Cerebellar cortex (tissue), 1 donor: ENCODE data around the gene PRKAB1.
A peak's percentile ranks its signal among the peaks of the same experiment; 100 is the strongest.

Source experiments
- DNase-seq: peaks from one replicate; pipeline ENCODE4 v3.0.0-alpha.2; 2015; ENCODE audit warnings: low spot score

Gene PRKAB1

DNA sequence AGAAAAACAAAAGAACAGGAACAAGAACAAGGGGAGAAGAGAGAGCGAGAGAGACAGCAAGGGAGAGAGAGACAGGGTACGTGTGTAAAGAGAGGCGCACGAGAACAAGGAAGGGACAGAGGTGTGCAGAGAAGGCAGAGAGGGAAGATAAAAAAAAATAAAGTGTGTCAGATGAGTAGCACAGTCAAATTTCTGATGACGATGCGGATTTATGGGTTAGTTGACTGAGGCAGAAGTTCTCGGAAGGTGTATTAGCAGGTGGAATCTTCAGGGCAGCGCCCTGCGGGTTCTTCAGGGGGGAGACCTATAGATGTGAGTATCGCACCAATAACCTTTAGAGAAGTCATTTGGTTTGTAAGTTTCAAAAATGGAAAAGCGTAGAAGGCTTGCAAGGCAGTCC is 44.8 kb downstream of the PRKAB1 start:
- no peak for DNase-seq

DNA sequence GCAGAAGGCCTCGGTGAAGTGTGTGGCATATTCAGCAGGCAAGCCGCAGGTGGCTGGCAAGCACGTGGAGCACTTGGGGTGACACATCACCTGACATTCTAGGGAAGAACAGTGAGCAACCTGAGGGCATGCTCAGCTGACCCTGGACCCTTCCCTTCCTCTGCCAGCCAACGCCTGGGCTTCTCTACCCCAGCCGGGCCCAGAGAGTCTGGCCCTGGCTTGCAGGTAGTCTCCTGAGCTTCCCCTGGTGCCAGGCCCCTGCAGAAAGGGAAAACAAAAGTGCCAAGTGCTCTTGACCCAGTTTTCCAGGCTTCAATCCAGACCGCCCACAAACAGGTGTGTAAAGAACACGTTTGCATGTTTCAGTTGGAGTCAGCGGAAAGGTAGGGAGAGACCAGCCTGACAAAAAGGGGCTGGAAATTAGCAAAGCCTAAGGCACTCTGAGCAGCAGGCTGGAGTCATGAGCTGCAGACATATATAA is 45.7 kb downstream of the PRKAB1 start:
- peak; percentile 82 for DNase-seq

DNA sequence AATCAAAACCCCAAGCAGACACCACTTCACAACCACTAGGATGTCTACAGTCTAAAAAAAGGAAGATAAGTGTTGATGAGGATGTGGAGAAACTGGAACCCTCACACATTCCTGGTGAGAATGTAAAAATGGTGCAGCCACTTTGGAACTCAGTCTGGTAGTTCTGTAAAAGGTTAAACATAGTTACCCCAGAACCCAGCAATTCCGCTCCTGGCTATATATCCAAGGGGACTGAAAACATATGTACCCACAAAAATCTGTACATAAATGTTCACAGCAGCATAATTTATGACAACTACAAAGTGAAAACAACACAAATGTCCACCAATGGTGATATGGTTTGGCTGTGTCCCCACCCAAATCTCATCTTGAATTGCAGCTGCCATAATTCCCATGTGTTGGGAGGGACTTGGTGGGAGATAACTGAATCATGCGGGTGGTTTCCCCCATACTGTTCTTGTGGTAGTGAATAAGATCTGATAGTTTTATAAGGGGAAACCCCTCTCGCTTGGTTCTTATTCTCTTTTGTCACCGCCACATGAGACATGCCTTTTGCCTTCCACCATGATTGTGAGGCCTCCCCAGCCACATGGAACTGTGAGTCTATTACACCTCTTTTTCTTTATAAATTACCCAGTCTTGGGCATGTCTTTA is 46.8 kb downstream of the PRKAB1 start:
- DNase-seq = no peak

DNA sequence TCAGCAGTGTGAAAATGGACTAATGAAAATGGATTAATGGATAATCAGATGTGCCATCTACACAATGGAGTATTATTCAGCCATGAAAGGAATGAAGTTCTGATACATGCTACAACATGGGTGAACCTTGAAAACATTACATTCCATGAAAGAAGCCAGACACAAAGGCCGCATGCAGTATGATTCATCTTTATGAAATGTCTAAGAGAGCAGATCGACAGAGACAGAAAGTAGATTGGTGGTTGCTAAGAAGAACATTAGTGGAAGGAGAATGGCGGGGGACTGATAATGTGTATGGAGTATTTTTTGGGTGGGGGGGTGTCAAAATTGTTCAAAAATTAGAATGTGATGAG is 47.3 kb downstream of the PRKAB1 start:
- no peak for DNase-seq

DNA sequence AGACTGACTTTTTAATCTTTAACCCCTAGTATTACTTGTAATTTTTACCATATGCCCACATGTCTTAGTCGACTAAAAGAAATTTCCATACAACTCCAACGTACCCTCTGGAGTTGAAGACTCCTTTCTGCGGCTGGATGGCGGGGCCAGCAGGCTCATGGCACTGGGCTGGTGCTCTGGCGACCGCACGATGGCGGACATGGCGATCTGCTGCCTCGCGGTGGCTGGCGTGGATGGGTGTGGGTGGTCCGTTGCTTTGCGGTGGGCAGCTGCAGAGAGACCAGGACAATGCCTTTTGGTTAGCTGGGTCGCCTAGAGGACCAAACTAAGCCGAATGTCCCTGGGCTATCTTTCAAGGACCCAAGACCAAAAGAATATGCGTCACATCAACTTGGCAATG is 50.2 kb downstream of the PRKAB1 start:
- DNase-seq = no peak

DNA sequence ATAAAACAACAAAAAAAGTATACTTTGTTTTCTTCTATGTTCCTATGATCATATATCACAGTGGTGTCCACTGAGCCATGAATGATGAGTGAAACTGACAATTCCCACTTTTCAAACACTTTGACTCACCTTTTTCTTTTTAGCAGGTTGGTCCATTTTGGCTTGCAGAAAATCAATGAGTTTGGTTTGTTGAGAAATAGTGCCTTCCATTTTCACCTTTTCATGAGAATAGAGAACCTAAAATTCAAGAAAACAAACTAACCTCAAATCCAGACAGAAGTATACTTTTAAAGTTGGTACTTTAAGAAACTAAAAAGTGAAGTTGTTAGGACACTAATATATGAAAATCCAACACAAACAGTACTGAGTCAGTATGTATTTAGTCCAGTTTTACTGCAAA is 52.4 kb downstream of the PRKAB1 start:
- DNase-seq = no peak

DNA sequence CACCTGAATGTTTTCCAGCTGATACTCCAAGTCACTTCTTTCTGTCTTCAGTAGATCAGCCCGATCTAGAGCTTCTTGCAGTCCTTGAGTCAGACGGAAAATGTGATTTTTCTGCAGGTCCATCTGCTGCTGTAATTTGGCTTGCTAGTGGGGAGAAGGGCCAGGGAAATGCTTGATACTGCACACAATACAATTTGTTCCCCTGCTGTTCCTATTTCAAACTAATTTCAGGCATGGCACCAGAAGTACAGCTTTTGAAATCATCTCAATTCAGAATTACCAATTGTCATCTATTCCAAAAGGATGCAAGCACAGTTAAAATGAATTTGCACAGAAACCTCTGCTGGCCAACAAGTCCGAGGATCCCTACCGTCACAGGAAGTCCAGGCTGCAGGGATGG is 53.4 kb downstream of the PRKAB1 start:
- DNase-seq = peak; percentile 83

DNA sequence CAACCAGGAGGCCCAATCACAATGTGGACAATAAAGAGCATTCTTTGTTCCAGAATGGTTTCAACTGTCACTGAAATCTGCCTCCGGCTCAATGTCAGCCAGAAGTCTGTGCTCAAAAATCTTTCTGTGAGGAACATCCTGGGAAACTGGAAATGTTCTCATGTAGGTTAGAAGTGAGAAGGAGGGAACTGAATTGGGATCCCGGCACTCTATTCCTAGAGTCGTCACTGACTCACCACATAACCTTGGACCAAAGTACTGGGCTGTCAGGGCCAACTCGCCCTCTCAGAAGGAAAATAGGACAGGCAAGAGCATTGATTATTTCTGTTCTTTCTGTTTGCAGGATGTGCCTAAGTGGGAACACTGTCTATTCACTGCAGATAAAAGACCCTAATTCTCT is 57.6 kb downstream of the PRKAB1 start:
- no peak for DNase-seq

DNA sequence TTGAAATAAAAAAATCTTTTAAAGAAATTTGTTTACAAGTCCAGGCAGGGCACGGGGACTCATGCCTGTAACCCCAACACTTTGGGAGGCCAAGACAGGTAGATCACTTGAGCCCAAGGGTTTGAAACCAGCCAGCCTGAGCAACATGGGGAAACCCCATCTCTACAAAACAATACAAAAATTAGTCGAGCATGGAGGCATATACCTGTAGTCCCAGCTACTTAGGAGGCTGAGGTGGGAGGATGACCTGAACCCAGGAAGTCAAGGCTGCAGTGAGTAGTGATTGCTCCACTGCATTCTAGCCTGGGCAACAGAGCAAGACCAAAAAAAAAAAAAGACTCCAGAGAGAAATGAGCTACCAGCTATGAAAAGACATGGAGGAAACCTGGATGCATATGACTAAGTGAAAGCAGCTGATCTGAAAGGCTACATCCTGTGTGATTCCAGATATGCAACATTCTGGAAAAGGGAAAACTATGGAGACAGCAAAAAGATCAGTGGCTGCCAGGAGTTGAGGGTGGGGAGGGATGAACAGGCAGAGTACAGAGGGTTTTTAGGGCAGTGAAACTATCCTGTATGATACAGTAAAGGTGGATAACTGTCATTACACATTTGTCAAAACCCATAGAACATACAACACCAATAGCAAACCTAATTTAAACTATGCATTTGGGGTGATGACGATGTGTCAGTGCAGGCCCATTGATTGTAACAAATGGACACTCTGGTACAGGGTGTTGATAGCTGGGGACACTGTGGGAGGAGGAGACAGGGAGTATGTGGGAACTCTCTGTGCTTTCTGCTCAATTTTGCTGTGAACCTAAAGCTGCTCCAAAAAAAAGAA is 59.9 kb downstream of the PRKAB1 start:
- no peak for DNase-seq

DNA sequence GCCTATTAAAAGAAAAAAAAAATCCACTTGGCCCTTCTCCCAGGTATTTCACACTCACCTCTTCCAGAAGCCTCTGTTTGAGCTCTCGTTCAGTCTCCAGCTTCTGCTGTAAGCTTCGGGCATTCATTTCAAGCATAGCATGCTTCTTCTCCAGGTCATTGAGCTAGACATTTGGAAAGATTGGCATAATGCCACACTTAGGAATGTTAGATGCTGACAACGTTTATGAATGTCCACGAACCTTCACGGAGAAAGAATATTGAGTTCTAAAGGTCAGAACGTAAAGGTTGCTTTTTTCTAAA is 60.5 kb downstream of the PRKAB1 start:
- DNase-seq = peak; percentile 88

DNA sequence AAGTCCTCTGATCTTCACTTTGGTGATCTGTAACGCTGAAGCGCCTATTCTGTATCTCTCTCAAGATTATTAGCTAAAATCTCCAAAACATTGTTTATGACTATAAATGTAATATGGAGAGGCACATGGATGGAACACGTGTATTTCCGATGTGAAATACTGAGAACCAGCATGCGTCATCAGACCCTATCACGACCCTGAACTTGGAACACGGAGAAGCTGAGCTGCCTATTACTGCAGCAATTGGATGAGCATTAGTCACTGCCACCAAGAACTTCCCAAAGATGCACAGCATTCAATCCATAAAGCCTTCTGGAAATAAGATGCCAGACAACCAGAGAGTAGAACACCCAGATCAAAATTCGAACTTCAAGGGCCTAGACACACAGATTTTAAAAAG is 61.9 kb downstream of the PRKAB1 start:
- DNase-seq = no peak

DNA sequence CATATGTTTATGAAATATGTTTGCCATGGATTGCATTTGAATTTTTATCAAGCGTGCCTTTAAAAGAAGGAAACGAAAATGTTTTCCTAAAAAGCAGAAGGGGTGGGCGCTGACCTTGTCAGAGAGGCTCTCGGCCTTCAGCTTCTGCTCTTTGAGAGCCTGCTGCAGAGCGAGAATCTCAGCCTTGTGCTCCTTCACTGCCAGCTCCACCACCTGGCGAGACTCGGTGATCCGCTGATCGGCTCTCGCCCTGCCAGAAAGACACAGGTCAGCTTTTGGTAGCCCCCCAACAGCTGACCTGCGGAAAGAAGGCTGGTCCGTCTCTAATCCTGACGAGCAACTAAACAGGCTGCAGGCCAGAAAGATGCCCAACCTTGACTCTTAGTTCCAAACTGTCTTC is 62.4 kb downstream of the PRKAB1 start:
- peak; percentile 24 for DNase-seq
